Keratinocyte (primary cell): Measurements from ENCODE around the gene KRTAP22-2.

ENCODE experiments used
- CTCF ChIP-seq, 3 experiments: IDR thresholded peaks in 1 of 3; conservative IDR thresholded peaks in 1 of 3; optimal IDR thresholded peaks in 1 of 3; 2 replicates in 2 of 3; 3 replicates in 1 of 3; pipeline versions ENCODE3 to v1.5.1; 2011; ENCODE audit warnings: low read length in 3 of 3, mild to moderate bottlenecking in 3 of 3, moderate library complexity in 2 of 3, control low read depth in 1 of 3, inconsistent platforms in 1 of 3; ENCODE audit not compliant: insufficient read depth in 2 of 3; ENCODE audit errors: extremely low read depth in 1 of 3
- EZH2 ChIP-seq: IDR thresholded peaks from one replicate; pipeline ENCODE4 v1.6.1; 2012; ENCODE audit warnings: inconsistent platforms, mild to moderate bottlenecking, low read length, moderate library complexity

GRCh38 chr21:30620522-30620921 is 30.3 kb upstream of the KRTAP22-2 start, which contains the start of gene KRTAP20-4:
- TF ChIP-seq EZH2: no peak
- TF ChIP-seq CTCF (optimal IDR thresholded peaks at IDR 0.05 in 1 of 3, IDR thresholded peaks at IDR 0.05 in 1 of 3, conservative IDR thresholded peaks at IDR 0.05 in 1 of 3; ENCODE audit: extremely low read depth in 1 of 3, insufficient read depth in 2 of 3, low read length in 3 of 3): no peak
